GM19238 (cell line): ENCODE data around the gene PPAT.
"Not testable (repeated sequence)": the region's sequence is repeated elsewhere in the genome, so short reads cannot be mapped to it uniquely, and the experiment has no call there.

Source experiments
- DNase-seq: peaks from one replicate; pipeline ENCODE4 v3.0.0; 2011; ENCODE audit warnings: low spot score; ENCODE audit not compliant: insufficient read length

PPAT gene

GRCh38 chr4:56386091-56386490 lies 49.3 kb downstream of the PPAT start:
- no peak for DNase-seq

GRCh38 chr4:56375458-56375857 lies 60.0 kb downstream of the PPAT start:
- no peak for DNase-seq

DNA sequence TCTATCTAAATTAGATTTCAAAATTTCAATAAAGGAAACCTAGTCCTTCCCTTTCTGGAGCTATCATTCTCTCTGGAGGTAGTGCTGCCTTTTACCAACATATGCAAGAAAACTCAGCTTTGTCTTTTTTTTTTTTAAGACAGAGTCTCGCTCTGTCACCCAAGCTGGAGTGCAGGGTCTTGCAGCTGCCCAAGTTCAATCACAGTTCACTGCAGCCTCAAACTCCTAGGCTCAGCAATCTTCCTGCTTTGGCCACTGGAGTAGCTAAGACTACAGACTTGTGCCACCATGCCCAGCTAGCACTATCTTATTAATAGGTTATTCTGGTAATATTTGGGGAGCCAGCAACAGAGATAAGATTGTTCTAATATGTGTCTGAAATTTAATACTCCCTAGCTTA lies 60.5 kb downstream of the PPAT start:
- no peak for DNase-seq

- no peak for DNase-seq
Observed at GRCh38 chr4:56372774-56373173, 62.6 kb downstream of the PPAT start.

DNA sequence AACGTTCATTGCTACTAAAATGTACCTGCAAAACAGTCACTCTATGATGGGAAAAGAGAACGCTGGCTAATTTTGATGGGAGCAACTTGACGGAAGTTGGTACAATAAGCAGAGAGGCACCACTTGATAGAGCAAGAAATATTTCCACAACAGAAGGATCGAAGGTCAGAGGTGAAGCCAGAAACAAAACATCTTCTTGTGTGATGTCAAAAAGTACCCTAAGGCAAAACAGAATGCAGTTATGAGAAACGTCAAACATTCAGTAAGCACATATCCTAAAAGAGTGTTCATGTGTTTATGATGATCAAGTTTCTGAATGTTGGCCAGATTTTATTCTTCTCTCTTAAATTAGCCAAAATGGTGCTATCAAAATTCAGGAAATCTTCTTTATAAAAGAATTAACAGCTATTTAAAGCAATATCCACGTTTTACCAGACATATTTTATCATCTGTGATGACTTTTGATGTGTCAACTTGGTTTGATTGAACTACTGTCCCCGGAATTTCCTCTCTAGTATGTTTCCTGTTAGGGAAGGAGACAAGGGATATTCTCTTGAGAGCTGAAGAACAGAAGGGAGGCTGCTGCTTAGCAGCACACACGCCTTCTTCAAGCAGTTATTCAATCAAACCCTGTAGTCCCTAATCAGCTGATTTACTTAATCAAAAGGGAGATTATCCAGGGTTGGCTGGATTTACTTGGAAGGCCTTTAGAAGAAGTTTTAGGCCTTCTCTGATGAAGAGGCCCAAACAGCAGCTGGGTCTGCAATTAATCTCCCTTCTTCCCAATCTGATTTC lies 63.8 kb downstream of the PPAT start:
- no peak for DNase-seq

GRCh38 chr4:56370377-56370776 lies 65.0 kb downstream of the PPAT start:
- DNase-seq = no peak

GRCh38 chr4:56362981-56363380 lies 72.4 kb downstream of the PPAT start:
- not testable (repeated sequence) for DNase-seq

DNA sequence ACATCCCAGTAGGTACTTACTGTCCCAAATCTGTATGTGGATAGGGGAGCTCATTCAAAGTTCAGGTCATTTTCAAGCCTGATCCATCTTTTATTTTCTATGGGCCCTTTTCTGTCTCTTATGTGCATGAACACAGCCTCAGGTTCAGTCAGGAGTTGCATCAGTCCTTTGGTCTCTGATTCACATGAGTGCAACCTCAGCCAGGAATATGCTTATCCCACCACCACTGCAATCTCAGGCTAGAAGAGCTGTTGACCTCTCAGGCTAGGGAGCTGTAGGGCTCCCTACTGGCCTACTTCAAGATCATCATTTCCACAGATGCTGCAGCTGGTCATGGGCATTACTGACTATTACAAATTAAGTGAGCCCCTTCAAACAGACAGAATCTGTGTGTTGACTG lies 75.3 kb downstream of the PPAT start:
- DNase-seq = no peak

GRCh38 chr4:56356650-56357049 lies 78.8 kb downstream of the PPAT start:
- DNase-seq = no peak

- DNase-seq = no peak
Observed at GRCh38 chr4:56348576-56348975, 86.8 kb downstream of the PPAT start.

DNA sequence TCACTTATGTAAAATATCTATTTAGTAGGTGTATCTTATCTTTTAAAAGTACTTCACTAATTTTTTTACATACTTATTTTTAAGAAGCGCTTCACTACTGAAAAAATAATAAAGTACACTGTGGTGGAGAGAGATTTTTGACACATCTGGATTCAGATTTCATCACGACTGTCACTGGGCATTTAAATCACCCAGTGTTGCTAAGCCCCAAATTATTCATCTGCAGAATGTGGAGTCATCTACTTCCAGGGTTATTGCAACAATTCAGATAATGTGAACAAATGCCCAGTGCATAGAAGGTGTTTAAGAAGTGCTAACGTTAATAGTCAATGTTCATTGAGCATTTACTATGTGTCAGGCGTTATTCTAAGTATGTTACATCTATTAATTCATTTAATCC lies 90.0 kb downstream of the PPAT start:
- DNase-seq = no peak
